WI38 (cell line): ENCODE results near the gene GJB6.

Experiments
- H3K4me3 ChIP-seq: 2 replicates; pipeline ENCODE4 v1.5.1; 2011; ENCODE audit warnings: low read depth, mild to moderate bottlenecking, control low read depth, low read length
- CTCF ChIP-seq: IDR thresholded peaks from 2 replicates; pipeline ENCODE4 v1.5.1; 2012; ENCODE audit warnings: low read depth, mild to moderate bottlenecking, control low read depth, low read length

GJB6 gene

GRCh38 chr13:20175406-20175794, 56.7 kb downstream of the GJB6 start:
- H3K4me3 ChIP-seq = peak overlapping the region; percentile 34
- TF ChIP-seq CTCF = no peak

- peak overlapping the region; percentile 34 for H3K4me3 ChIP-seq
Measured at GRCh38 chr13:20174656-20175405, 57.3 kb downstream of the GJB6 start.

GRCh38 chr13:20173116-20173746, 58.9 kb downstream of the GJB6 start:
- no peak for TF ChIP-seq CTCF
- no peak overlapping the region for H3K4me3 ChIP-seq

More at GRCh38 chr13:20174656-20175405, 57.3 kb downstream of the GJB6 start:
- TF ChIP-seq CTCF = no peak
